Body of pancreas (tissue), 4 donors: ENCODE results near the gene BRD4.

Experiments used
- POLR2A ChIP-seq, 3 donors: fragments of 450-650 bp; IDR thresholded peaks; one replicate each; pipeline ENCODE4 v1.6.1; 2016; ENCODE audit warnings: antibody characterized with exemption in 3 of 3, mild to moderate bottlenecking in 2 of 3
- TF ChIP-seq, protein P1 (sequence below), 7 experiments: fragments of 450-650 bp in 4 of 7; fragments of 200-600 bp in 3 of 7; sonication (generic) in 3 of 7; IDR thresholded peaks; one replicate each; pipeline ENCODE4 v1.5.1; 2016 to 2019; ENCODE audit warnings: antibody characterized with exemption in 7 of 7

DNA sequence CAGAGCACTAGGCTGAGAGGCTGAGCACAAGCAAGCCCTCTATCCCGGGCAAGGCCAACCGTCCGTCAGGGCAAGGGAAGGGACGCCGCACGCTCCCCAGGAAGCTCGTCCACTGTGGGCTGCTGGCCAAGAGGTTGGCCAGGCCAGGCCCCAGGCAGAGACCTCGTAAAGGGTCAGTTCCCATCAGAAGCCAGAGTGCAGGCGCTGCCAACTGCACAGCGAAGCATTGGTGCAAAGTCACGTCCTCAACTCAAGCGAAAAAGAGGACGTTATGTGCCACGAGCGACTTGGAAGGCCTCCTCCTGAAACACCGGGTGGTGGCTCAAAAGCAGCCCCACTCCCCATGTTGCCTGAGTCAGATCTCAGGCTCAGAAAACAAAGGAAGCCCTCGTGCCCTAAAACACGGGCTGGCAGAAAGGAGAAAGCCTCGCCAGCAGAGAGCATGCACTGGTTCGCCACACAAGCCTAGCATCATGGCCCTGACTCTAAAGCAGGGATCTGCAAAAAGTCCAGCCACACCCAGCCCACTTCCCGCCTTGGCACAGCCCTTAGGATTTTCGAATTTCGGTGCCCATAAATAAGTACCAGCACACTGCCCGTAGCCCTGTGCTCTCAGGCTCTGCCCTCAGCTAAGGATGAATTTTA is 42.6 kb upstream of the BRD4 start:
- TF ChIP-seq, protein P1, sequence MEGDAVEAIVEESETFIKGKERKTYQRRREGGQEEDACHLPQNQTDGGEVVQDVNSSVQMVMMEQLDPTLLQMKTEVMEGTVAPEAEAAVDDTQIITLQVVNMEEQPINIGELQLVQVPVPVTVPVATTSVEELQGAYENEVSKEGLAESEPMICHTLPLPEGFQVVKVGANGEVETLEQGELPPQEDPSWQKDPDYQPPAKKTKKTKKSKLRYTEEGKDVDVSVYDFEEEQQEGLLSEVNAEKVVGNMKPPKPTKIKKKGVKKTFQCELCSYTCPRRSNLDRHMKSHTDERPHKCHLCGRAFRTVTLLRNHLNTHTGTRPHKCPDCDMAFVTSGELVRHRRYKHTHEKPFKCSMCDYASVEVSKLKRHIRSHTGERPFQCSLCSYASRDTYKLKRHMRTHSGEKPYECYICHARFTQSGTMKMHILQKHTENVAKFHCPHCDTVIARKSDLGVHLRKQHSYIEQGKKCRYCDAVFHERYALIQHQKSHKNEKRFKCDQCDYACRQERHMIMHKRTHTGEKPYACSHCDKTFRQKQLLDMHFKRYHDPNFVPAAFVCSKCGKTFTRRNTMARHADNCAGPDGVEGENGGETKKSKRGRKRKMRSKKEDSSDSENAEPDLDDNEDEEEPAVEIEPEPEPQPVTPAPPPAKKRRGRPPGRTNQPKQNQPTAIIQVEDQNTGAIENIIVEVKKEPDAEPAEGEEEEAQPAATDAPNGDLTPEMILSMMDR (IDR thresholded peaks at IDR 0.05) = no peak
- no peak for TF ChIP-seq POLR2A (IDR thresholded peaks at IDR 0.05)
